ENCODE results near the gene WDFY4. TPM values are rescaled to one million over a fixed set of nuclear protein-coding genes. Genes with fewer than 3 reads are reported as not detected.

Gene WDFY4
- total RNA-seq, 3 donors from 2014 or later = 2.3 to 7.0 (median 5.8) TPM

- intact Hi-C loops (cut with DNase I; ENCODE audit: low total_unique reads) = no loop called here
- H3K9me3 ChIP-seq = peaks cover 0 to 4% of the 10 kb centered on the region in 2 donors
- no peak for DNase-seq (ENCODE audit: low spot score in 2 of 2)
- H3K36me3 ChIP-seq = no peaks in the 10 kb centered on the region
- no peaks in the 10 kb centered on the region for H3K4me1 ChIP-seq
- H3K4me3 ChIP-seq = no peak overlapping the region
- no peak overlapping the region for H3K27ac ChIP-seq
- TF ChIP-seq CTCF (IDR thresholded peaks at IDR 0.05) (no peak), POLR2AphosphoS5 (IDR thresholded peaks at IDR 0.05) (no peak), POLR2A (IDR thresholded peaks at IDR 0.05) (no peak)
- H3K27me3 ChIP-seq = no peaks in the 10 kb centered on the region
Observed at GRCh38 chr10:48820231-48820630, 135.6 kb downstream of the WDFY4 start.

- intact Hi-C loops (cut with DNase I; ENCODE audit: low total_unique reads) = no loop called here
- DNase-seq (ENCODE audit: low spot score in 2 of 2) = no peak
- no peaks in the 10 kb centered on the region for H3K36me3 ChIP-seq
- peaks cover 0 to 4% of the 10 kb centered on the region in 2 donors for H3K9me3 ChIP-seq
- no peaks in the 10 kb centered on the region for H3K27me3 ChIP-seq
- H3K4me3 ChIP-seq = no peak overlapping the region
- no peak overlapping the region for H3K27ac ChIP-seq
- no peak for TF ChIP-seq POLR2A (IDR thresholded peaks at IDR 0.05)
- no peak for TF ChIP-seq POLR2AphosphoS5 (IDR thresholded peaks at IDR 0.05)
- TF ChIP-seq CTCF (IDR thresholded peaks at IDR 0.05) = no peak
- no peaks in the 10 kb centered on the region for H3K4me1 ChIP-seq
Observed at GRCh38 chr10:48820699-48821098, 136.0 kb downstream of the WDFY4 start.

- no peaks in the 10 kb centered on the region for H3K36me3 ChIP-seq
- DNase-seq (ENCODE audit: low spot score in 2 of 2) = no peak
- intact Hi-C loops (cut with DNase I; ENCODE audit: low total_unique reads) = no loop called here
- H3K4me3 ChIP-seq = no peak overlapping the region
- peaks cover 0 to 4% of the 10 kb centered on the region in 2 donors for H3K9me3 ChIP-seq
- H3K4me1 ChIP-seq = no peaks in the 10 kb centered on the region
- TF ChIP-seq POLR2AphosphoS5 (IDR thresholded peaks at IDR 0.05) = no peak
- TF ChIP-seq POLR2A (IDR thresholded peaks at IDR 0.05) = no peak
- no peak for TF ChIP-seq CTCF (IDR thresholded peaks at IDR 0.05)
- H3K27ac ChIP-seq = no peak overlapping the region
- H3K27me3 ChIP-seq = no peaks in the 10 kb centered on the region
Observed at GRCh38 chr10:48821111-48821510, 136.4 kb downstream of the WDFY4 start.

- H3K27me3 ChIP-seq = no peaks in the 10 kb centered on the region
- TF ChIP-seq POLR2A (IDR thresholded peaks at IDR 0.05) = no peak
- no peak for TF ChIP-seq POLR2AphosphoS5 (IDR thresholded peaks at IDR 0.05)
- TF ChIP-seq CTCF (IDR thresholded peaks at IDR 0.05) = no peak
- no peaks in the 10 kb centered on the region for H3K36me3 ChIP-seq
- no peak overlapping the region for H3K4me3 ChIP-seq
- DNase-seq (ENCODE audit: low spot score in 2 of 2) = no peak
- H3K27ac ChIP-seq = no peak overlapping the region
- intact Hi-C loops (cut with DNase I; ENCODE audit: low total_unique reads) = no loop called here
- peaks cover 0 to 4% of the 10 kb centered on the region in 2 donors for H3K9me3 ChIP-seq
- no peaks in the 10 kb centered on the region for H3K4me1 ChIP-seq
Observed at GRCh38 chr10:48821692-48822091, 137.0 kb downstream of the WDFY4 start.

- H3K27me3 ChIP-seq = no peaks in the 10 kb centered on the region
- H3K4me3 ChIP-seq = no peak overlapping the region
- no peaks in the 10 kb centered on the region for H3K4me1 ChIP-seq
- DNase-seq (ENCODE audit: low spot score in 2 of 2) = no peak
- H3K27ac ChIP-seq = no peak overlapping the region
- H3K36me3 ChIP-seq = no peaks in the 10 kb centered on the region
- intact Hi-C loops (cut with DNase I; ENCODE audit: low total_unique reads) = no loop called here
- no peaks in the 10 kb centered on the region for H3K9me3 ChIP-seq
- TF ChIP-seq CTCF (IDR thresholded peaks at IDR 0.05) (no peak), POLR2AphosphoS5 (IDR thresholded peaks at IDR 0.05) (no peak), POLR2A (IDR thresholded peaks at IDR 0.05) (no peak)
Observed at GRCh38 chr10:48833674-48834073, 149.0 kb downstream of the WDFY4 start.

Data from breast epithelium (tissue), 4 donors.